ENCODE measurements around the gene PDK1. TPM values are rescaled to one million over a fixed set of nuclear protein-coding genes. Genes with fewer than 3 reads are reported as not detected.
A peak's percentile ranks its signal among the peaks of the same experiment; 100 is the strongest.
"Not testable (repeated sequence)": the region's sequence is repeated elsewhere in the genome, so short reads cannot be mapped to it uniquely, and the experiment has no call there.

PDK1 gene
- total and polyA plus RNA-seq, 8 donors: 5.4 to 22.5 (median 12.1) TPM

DNA sequence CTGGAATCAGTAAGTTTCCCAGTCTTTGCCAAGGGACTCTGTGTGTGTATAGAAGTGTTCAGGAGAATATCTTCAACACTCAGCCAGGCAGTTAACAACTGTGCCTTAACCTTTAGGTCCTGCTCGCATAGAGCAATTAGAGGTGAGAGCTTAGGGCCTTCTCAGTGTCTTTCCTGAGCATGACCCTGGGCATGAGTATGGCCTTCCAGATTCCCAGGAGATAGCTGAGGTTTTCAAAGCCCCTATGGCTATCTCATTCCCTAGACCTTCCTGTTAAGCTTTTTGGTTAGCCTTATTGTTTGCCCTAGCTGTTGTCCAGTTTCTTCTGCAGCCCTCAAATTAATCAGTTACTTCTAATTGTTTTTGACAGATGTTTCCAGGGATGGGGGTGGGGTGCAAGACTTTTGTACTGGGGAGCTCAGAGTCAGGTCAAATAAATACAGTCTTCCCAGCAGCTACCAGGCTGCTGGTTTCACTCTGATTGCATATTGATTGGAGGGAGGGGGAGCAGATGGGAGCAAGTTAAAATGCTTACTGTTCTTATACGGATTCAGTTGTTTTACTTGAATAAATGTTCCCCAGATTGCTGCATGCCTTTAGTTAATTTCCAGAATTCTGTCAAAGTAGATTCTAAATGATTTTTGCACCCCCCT is 23.1 kb downstream of the PDK1 start:
- no peaks in the 10 kb centered on the region for H3K4me1 ChIP-seq

GRCh38 chr2:172580544-172580943 is 24.7 kb downstream of the PDK1 start:
- H3K9me3 ChIP-seq: peaks cover 0 to 30% of the 10 kb centered on the region in 2 donors
- intact Hi-C loops (cut with DNase I): no loop called here
- no peaks in the 10 kb centered on the region for H3K4me1 ChIP-seq
- no peak for DNase-seq
- ATAC-seq: no peak
- TF ChIP-seq CTCF (IDR thresholded peaks at IDR 0.05): no peak
- H3K4me3 ChIP-seq: no peak overlapping the region
- H3K27me3 ChIP-seq: no peaks in the 10 kb centered on the region
- H3K36me3 ChIP-seq: peaks cover 0 to 55% of the 10 kb centered on the region in 2 donors
- no peak overlapping the region for H3K27ac ChIP-seq

More for the DNA sequence above, 23.1 kb downstream of the PDK1 start:
- ATAC-seq (no peak), DNase-seq (no peak)
- Histone ChIP-seq H3K27me3 (no peaks in the 10 kb centered on the region), H3K9me3 (peaks cover 0 to 45% of the 10 kb centered on the region in 2 donors), H3K27ac (no peak overlapping the region), H3K36me3 (peaks cover 0 to 71% of the 10 kb centered on the region in 2 donors), H3K4me3 (no peak overlapping the region)
- intact Hi-C loops (cut with DNase I): no loop called here
- TF ChIP-seq CTCF (IDR thresholded peaks at IDR 0.05): no peak

DNA sequence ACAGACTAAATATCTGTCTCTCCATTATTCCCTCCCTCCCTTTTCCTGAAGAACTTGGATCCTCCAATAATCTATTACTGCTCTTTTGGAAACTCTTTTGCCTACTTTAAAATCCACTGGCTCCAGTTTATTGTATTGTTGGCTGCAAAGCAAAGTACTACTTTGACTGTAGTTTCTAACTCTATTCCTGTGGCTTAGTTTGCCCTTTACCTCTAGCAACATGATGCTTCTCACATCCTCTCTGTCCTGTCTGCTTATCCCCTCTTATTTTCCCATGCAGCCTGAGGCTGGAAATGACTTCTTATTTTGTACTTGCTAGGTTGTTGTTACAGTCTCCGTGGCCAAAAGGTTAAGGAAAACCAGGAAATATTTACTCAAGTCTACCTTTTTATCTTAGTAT is 26.8 kb downstream of the PDK1 start:
- peaks cover 0 to 15% of the 10 kb centered on the region in 2 donors for H3K9me3 ChIP-seq
- ATAC-seq (no peak), DNase-seq (no peak)
- H3K27ac ChIP-seq: no peak overlapping the region
- no peak for TF ChIP-seq CTCF (IDR thresholded peaks at IDR 0.05)
- intact Hi-C loops (cut with DNase I): no loop called here
- no peaks in the 10 kb centered on the region for H3K27me3 ChIP-seq
- H3K4me3 ChIP-seq: no peak overlapping the region
- H3K36me3 ChIP-seq: peaks cover 0 to 52% of the 10 kb centered on the region in 2 donors
- peaks cover 0 to 6% of the 10 kb centered on the region in 2 donors for H3K4me1 ChIP-seq

GRCh38 chr2:172586245-172586891 is 30.5 kb downstream of the PDK1 start:
- Histone ChIP-seq H3K4me3 (no peak overlapping the region), H3K27me3 (no peaks in the 10 kb centered on the region), H3K9me3 (no peaks in the 10 kb centered on the region), H3K4me1 (peaks cover 0 to 6% of the 10 kb centered on the region in 2 donors), H3K27ac (no peak overlapping the region), H3K36me3 (peaks cover 0 to 56% of the 10 kb centered on the region in 2 donors)
- ATAC-seq (peak; percentile 62), DNase-seq (peak in 2 of 4 donors; percentile 49 to 59)
- intact Hi-C loops (cut with DNase I): no loop called here
- TF ChIP-seq CTCF (IDR thresholded peaks at IDR 0.05): no peak

GRCh38 chr2:172587231-172587630 is 31.3 kb downstream of the PDK1 start:
- intact Hi-C loops (cut with DNase I); H3K27me3 ChIP-seq; ATAC-seq: not testable (repeated sequence)

More at GRCh38 chr2:172587231-172587630, 31.3 kb downstream of the PDK1 start:
- not testable (repeated sequence) for DNase-seq, H3K9me3 ChIP-seq, H3K4me3 ChIP-seq, H3K27ac ChIP-seq, H3K4me1 ChIP-seq
- peaks cover 0 to 48% of the 10 kb centered on the region in 2 donors for H3K36me3 ChIP-seq
